A549 (cell line): ENCODE data around the gene ZNF346. TPM values are rescaled to one million over a fixed set of nuclear protein-coding genes. Genes with fewer than 3 reads are reported as not detected.

Experiments
- ATAC-seq, 2 experiments: fragments of 200-7000 bp in 1 of 2; fragments of >200 bp in 1 of 2; cut with Nextera tagmentation in 1 of 2; cut with Tn5 transposase in 1 of 2; 3 replicates each; pipeline versions ENCODE4 v1.8.0 to v1.9.1; 2018 to 2020; ENCODE audit warnings: mild to moderate bottlenecking in 1 of 2, moderate library complexity in 1 of 2
- CTCF ChIA-PET: fragments of 300-600 bp; sonication (Branson Sonifier 250); formaldehyde crosslinking; extraction: SDS; loops from one replicate; lab custom pipeline; 2021; ENCODE audit warnings: antibody characterized with exemption, inconsistent platforms; lab: Yijun Ruan, JAX
- POLR2A ChIA-PET: fragments of 350-600 bp; formaldehyde crosslinking; extraction: SDS; loops from one replicate; lab custom pipeline; 2021; ENCODE audit warnings: antibody characterized with exemption, inconsistent platforms; lab: Yijun Ruan, JAX
- DNase-seq, 2 experiments: peaks; one replicate each; pipeline versions ENCODE4 v3.0.0 to v3.0.0-alpha.2; 2011 to 2016; ENCODE audit warnings: low read depth in 1 of 2, low spot score in 1 of 2
- FAIRE-seq: peaks from 2 replicates; lab custom pipeline; 2011; peaks lifted over from hg19 to GRCh38; lab: Jason Lieb, UNC
- H3K27ac ChIP-seq, 2 experiments: fragments of >200 bp; sonication (Bioruptor Twin); formaldehyde crosslinking; 3 replicates each; pipeline ENCODE4 v1.5.1; 2016 to 2017
- H3K4me1 ChIP-seq: fragments of >200 bp; sonication (Bioruptor Twin); formaldehyde crosslinking; 3 replicates; pipeline ENCODE4 v1.6.1; 2016
- H3K4me2 ChIP-seq: fragments of >200 bp; sonication (Bioruptor Twin); formaldehyde crosslinking; 3 replicates; pipeline ENCODE4 v1.6.1; 2016
- H3K4me3 ChIP-seq: fragments of >200 bp; sonication (Bioruptor Twin); formaldehyde crosslinking; 3 replicates; pipeline ENCODE4 v1.5.1; 2016
- H3K9me3 ChIP-seq: fragments of >200 bp; sonication (Bioruptor Twin); formaldehyde crosslinking; 3 replicates; pipeline ENCODE4 v1.6.1; 2016
- CEBPB ChIP-seq, 2 experiments: fragments of >200 bp in 1 of 2; sonication (Bioruptor Twin) in 1 of 2; formaldehyde crosslinking in 1 of 2; IDR thresholded peaks; 2 replicates each; pipeline ENCODE4 v1.6.1; 2012 to 2016
- EHF ChIP-seq: fragments of 250-450 bp; sonication (Bioruptor Pico); IDR thresholded peaks from 2 replicates; pipeline ENCODE4 v1.5.0; 2020; ENCODE audit warnings: mild to moderate bottlenecking
- EHMT2 ChIP-seq: fragments of 200-600 bp; sonication (generic); IDR thresholded peaks from 2 replicates; pipeline ENCODE4 v1.6.1; 2016; ENCODE audit warnings: antibody characterized with exemption, low read depth, mild to moderate bottlenecking, moderate library complexity
- NFE2L2 ChIP-seq: fragments of 150-350 bp; conservative IDR thresholded peaks from 2 replicates; pipeline ENCODE4 v1.6.1; 2014; ENCODE audit warnings: low read length
- PBX3 ChIP-seq: IDR thresholded peaks from 2 replicates; pipeline ENCODE4 v1.6.1; 2012
- POLR2AphosphoS2 ChIP-seq: conservative IDR thresholded peaks from 2 replicates; pipeline ENCODE4 v1.6.1; 2012; ENCODE audit warnings: low read length, improper control_type of control experiment, inconsistent platforms
- RAD21 ChIP-seq, 2 experiments: fragments of >200 bp in 1 of 2; sonication (Bioruptor Twin) in 1 of 2; formaldehyde crosslinking in 1 of 2; IDR thresholded peaks in 1 of 2; conservative IDR thresholded peaks in 1 of 2; 2 replicates in 1 of 2; 3 replicates in 1 of 2; pipeline ENCODE4 v1.6.1; 2012 to 2018; ENCODE audit warnings: inconsistent platforms in 1 of 2
- REST ChIP-seq: fragments of 200-600 bp; sonication (generic); IDR thresholded peaks from 2 replicates; pipeline ENCODE4 v1.6.1; 2016; ENCODE audit warnings: antibody characterized with exemption, mild to moderate bottlenecking, moderate library complexity
- TFCP2L1 ChIP-seq: fragments of 250-450 bp; sonication (Bioruptor Pico); IDR thresholded peaks from 2 replicates; pipeline ENCODE4 v1.5.0; 2021; ENCODE audit warnings: mild to moderate bottlenecking
- WGBS: methylation state at CpG from one replicate; pipeline ENCODE4 v1.1.6; 2017; ENCODE audit errors: missing lambda C conversion rate; 5-methylcytosine and 5-hydroxymethylcytosine counted together
- polyA plus RNA-seq, 4 experiments: library from polyadenylated mRNA; depleted of rRNA in 3 of 4; stranded (reverse); fragments of >200 nt; fragmentation: RNase III in 1 of 4; extraction: RNeasy Plus Mini Kit Qiagen cat#74134 plus additional on column Dnase treatment in 1 of 4; gene quantifications; 2 replicates in 3 of 4; 3 replicates in 1 of 4; pipeline ENCODE4 v1.2.3, GENCODE V29; 2011 to 2017
- TF ChIP-seq, protein P1 (sequence below): fragments of 450-650 bp; IDR thresholded peaks from 2 replicates; pipeline ENCODE4 v1.6.1; 2014; ENCODE audit warnings: antibody characterized with exemption
- TF ChIP-seq, protein P2 (sequence below): fragments of >200 bp; sonication (Bioruptor Twin); formaldehyde crosslinking; IDR thresholded peaks from 3 replicates; pipeline ENCODE4 v1.6.1; 2016
- TF ChIP-seq, protein P3 (sequence below): fragments of >200 bp; sonication (Bioruptor Twin); formaldehyde crosslinking; IDR thresholded peaks from 3 replicates; pipeline ENCODE4 v1.5.1; 2016

Gene ZNF346
- polyA plus RNA-seq, 2 of the 4 experiments (the other 2 are of a cell fraction) = 13.5 to 14.1 TPM

GRCh38 chr5:177124486-177124991 is 102.0 kb downstream of the ZNF346 start:
- Histone ChIP-seq H3K27ac (no peak overlapping the region), H3K4me2 (no peak overlapping the region), H3K9me3 (no peaks in the 10 kb centered on the region), H3K4me1 (no peaks in the 10 kb centered on the region), H3K4me3 (no peak overlapping the region)
- DNase-seq (no peak), FAIRE-seq (no peak), ATAC-seq (peak in 1 of 2 experiments; percentile 43; a peak in 3 of 6 replicates)
- TF ChIP-seq, protein P1, sequence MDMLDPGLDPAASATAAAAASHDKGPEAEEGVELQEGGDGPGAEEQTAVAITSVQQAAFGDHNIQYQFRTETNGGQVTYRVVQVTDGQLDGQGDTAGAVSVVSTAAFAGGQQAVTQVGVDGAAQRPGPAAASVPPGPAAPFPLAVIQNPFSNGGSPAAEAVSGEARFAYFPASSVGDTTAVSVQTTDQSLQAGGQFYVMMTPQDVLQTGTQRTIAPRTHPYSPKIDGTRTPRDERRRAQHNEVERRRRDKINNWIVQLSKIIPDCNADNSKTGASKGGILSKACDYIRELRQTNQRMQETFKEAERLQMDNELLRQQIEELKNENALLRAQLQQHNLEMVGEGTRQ = no peak
- TF ChIP-seq, protein P2, sequence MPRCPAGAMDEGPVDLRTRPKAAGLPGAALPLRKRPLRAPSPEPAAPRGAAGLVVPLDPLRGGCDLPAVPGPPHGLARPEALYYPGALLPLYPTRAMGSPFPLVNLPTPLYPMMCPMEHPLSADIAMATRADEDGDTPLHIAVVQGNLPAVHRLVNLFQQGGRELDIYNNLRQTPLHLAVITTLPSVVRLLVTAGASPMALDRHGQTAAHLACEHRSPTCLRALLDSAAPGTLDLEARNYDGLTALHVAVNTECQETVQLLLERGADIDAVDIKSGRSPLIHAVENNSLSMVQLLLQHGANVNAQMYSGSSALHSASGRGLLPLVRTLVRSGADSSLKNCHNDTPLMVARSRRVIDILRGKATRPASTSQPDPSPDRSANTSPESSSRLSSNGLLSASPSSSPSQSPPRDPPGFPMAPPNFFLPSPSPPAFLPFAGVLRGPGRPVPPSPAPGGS = no peak
- no peak for TF ChIP-seq EHF (CRISPR knock-in tag)
- ChIA-PET POLR2A (interaction anchor here (0.7 kb wide), 1 partner anchor 96 kb away, joined by 7 read pairs; no protein-coding TSS in a partner anchor), CTCF (interaction anchor here (1.2 to 16.4 kb wide), 4 partner anchors 9 to 52 kb away, joined by 3 to 168 read pairs (median 5); partner anchors contain the start of gene NSD1)
- 73% methylated on average over 4 of the region's 4 CpGs for WGBS

DNA sequence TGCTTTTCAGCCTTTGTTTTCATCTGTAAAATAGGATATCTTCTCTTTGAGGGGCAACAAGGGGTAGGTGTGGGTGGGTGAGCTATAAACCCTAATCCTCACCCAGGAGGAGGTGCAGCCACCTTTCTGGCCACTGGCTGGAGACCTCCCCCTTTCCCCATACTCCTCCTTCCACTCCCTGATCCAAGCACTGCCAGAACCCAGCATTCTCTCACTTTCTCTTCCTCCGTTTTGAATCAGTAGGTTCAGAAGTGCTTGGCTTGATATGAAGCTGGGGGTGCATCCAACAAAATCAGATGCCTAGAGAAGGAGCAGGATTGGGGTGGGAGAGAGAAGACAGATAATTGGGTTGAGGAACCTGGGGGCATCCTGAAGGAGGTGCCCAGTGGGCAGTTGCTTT is 104.3 kb downstream of the ZNF346 start:
- CTCF ChIA-PET = interaction anchor here (0.6 to 16.4 kb wide), 8 partner anchors 14 to 466 kb away, joined by 3 to 168 read pairs (median 3); no protein-coding TSS in a partner anchor
- FAIRE-seq = no peak
- Histone ChIP-seq H3K4me1 (no peaks in the 10 kb centered on the region), H3K4me3 (no peak overlapping the region), H3K9me3 (no peaks in the 10 kb centered on the region), H3K4me2 (no peak overlapping the region), H3K27ac (no peak overlapping the region)
- POLR2A ChIA-PET = no interaction called here
- no peak for ATAC-seq
- 79% methylated on average over 1 of the region's 1 CpG for WGBS
- no peak for TF ChIP-seq EHF (CRISPR knock-in tag)
- TF ChIP-seq TFCP2L1 = no peak
- no peak for TF ChIP-seq PBX3
- no peak for TF ChIP-seq EHMT2
- TF ChIP-seq REST = no peak
- no peak for TF ChIP-seq RAD21 (conservative IDR thresholded peaks at IDR 0.05 in 1 of 2, IDR thresholded peaks at IDR 0.05 in 1 of 2)
- TF ChIP-seq NFE2L2 = no peak
- TF ChIP-seq POLR2AphosphoS2 = no peak
- TF ChIP-seq, all 56 proteins: peak for 0
- no peak for DNase-seq

DNA sequence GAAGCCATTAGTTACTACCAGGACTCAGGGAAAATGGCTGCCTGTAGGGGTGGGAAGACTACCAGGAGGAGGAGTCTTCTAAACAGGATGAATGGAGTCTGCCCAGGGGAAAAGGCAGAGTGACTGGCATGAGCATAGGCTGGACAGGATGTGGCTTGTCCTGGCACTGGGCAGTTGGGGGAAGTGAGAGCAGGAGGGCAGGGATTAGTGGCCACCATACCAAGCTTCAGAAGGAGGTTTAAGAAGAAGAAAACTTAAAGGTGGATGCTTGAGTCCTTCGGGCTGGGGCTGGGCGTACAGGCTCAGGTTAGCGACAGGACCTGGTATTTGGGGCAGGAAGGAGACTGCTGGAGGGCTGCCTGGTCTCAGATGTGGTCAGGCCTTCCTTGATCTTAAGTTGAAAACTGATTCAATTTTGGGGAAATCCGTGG is 106.1 kb downstream of the ZNF346 start:
- POLR2A ChIA-PET = no interaction called here
- FAIRE-seq (no peak), DNase-seq (no peak), ATAC-seq (no peak)
- H3K4me3 ChIP-seq = no peak overlapping the region
- H3K27ac ChIP-seq = no peak overlapping the region
- no peaks in the 10 kb centered on the region for H3K9me3 ChIP-seq
- WGBS = 70% methylated on average over 4 of the region's 4 CpGs
- TF ChIP-seq, protein P3, sequence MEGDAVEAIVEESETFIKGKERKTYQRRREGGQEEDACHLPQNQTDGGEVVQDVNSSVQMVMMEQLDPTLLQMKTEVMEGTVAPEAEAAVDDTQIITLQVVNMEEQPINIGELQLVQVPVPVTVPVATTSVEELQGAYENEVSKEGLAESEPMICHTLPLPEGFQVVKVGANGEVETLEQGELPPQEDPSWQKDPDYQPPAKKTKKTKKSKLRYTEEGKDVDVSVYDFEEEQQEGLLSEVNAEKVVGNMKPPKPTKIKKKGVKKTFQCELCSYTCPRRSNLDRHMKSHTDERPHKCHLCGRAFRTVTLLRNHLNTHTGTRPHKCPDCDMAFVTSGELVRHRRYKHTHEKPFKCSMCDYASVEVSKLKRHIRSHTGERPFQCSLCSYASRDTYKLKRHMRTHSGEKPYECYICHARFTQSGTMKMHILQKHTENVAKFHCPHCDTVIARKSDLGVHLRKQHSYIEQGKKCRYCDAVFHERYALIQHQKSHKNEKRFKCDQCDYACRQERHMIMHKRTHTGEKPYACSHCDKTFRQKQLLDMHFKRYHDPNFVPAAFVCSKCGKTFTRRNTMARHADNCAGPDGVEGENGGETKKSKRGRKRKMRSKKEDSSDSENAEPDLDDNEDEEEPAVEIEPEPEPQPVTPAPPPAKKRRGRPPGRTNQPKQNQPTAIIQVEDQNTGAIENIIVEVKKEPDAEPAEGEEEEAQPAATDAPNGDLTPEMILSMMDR = no peak
- no peak for TF ChIP-seq CEBPB (IDR thresholded peaks at IDR 0.05)
- 0 out of 3 replicates have a peak, but pooled peaks cover 3% of the 10 kb centered on the region for H3K4me1 ChIP-seq
- CTCF ChIA-PET = interaction anchor here (16.4 kb wide), 1 partner anchor 16 kb away, joined by 168 read pairs; no protein-coding TSS in a partner anchor
- H3K4me2 ChIP-seq = no peak overlapping the region
